DMS53 (cell line): ENCODE measurements around the gene AIRE.

Experiments used
- DNase-seq: peaks from one replicate; lab custom pipeline; 2025; lab: John Stamatoyannopoulos, UW

AIRE gene

GRCh38 chr21:44304877-44305293 is 19.2 kb downstream of the AIRE start:
- peak; percentile 64 for DNase-seq

- no peak for DNase-seq
Observed at GRCh38 chr21:44305691-44306090, 20.0 kb downstream of the AIRE start.

GRCh38 chr21:44306936-44307704 is 21.4 kb downstream of the AIRE start:
- no peak for DNase-seq

GRCh38 chr21:44310628-44311507 is 25.2 kb downstream of the AIRE start:
- DNase-seq: no peak

DNA sequence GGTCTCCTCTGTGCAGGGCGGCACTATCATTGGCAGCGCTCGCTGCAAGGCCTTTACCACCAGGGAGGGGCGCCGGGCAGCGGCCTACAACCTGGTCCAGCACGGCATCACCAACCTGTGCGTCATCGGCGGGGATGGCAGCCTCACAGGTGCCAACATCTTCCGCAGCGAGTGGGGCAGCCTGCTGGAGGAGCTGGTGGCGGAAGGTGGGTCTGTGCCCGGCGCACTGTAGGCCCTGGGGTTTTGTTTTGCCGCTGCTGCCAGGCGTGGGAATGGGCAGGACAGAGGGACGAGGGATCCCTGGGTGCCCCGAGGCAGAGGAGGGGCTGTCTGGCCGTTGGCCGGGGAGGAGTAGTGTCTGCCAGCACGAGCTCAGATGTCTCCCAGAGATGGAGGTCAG is 26.4 kb downstream of the AIRE start:
- DNase-seq: no peak

DNA sequence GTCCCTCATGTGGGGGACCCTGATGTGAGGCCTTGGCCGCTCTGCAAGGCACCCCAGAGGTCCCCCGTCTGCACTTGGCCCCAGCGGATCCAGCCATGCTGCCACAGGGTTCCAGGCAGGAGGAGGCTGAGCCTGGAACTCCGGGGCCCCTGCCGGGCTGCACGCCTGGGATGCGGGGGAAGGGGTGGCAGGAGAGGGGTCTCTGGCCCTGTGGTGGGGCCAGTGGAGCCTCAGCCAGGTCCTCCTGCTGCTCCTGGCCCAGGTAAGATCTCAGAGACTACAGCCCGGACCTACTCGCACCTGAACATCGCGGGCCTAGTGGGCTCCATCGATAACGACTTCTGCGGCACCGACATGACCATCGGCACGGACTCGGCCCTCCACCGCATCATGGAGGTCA is 27.0 kb downstream of the AIRE start:
- no peak for DNase-seq

- DNase-seq: no peak
Observed at GRCh38 chr21:44313451-44313850, 27.8 kb downstream of the AIRE start.

- no peak for DNase-seq
Observed at GRCh38 chr21:44314128-44314527, 28.5 kb downstream of the AIRE start.

DNA sequence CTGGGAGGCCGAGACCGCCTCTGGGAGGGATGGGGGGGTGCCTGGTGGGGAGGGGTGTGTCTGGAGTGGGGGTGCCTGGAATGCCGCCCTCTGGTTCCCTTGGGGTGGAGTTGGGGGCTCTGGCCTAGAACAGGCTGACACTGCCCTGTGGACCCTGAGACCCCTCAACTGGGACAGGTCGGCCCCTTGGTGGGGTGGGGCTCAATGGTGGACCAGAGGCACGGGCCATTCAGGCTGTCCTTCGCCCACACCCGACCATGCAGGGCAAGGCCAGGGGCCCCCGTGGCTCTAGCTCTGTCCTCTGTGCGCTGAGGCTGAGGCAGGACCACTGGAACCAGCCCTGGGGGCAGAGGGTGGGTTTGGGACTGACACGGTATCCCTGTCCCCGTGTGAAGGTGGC is 28.9 kb downstream of the AIRE start:
- no peak for DNase-seq

- DNase-seq: no peak
Observed at GRCh38 chr21:44315691-44316203, 30.1 kb downstream of the AIRE start.

DNA sequence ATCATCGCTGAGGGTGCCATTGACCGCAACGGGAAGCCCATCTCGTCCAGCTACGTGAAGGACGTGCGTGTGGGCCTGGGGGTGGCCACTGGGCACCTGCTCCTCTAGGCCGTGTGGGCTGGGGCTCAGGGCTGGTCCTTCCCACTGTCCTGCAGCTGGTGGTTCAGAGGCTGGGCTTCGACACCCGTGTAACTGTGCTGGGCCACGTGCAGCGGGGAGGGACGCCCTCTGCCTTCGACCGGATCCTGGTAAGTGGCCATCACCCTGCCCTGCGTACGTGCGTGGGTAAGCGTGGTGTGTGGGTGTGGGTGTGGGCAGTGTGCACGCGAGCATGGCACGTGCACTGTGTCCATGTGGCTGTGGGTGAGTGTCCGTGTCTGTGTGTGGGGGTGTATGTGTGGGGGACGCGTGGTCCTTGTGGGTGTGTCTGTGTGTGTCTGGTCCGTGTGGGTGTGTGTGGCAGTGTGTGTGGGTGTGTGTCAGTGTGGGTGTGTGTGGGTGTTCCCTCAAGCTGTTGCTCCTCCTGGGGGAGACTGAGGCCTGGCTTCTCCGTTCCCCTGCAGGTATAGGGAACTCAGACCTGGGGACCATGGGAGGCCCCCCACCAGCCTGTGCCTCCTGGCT is 30.7 kb downstream of the AIRE start:
- no peak for DNase-seq

DNA sequence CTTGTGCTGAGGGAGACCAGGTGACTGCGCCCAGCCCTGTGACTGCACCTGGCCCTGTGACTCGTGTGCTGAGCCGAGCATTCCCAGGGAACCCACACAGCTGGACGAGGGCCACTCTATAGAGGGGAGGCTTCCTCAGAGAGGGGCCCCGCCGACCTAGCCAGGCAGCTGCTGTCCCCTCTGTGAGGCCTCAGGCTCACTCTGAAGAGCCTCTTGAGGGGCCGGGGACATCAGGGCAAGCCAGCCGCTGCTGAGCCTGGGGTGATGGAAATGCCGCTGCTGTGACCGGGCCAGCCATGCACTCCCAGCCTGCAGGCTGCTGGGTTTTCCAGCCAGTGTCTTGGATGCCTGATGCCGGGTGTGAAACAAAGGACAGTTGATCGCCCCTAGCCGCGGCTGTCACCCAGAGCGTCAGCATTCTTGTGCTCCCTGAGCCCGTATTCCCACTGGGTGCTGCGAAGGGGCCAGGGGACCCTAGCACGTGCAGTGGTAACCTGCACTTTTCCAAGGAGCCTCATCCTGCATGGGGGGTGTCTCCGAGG is 31.6 kb downstream of the AIRE start:
- DNase-seq: no peak

- DNase-seq: no peak
Observed at GRCh38 chr21:44317871-44318270, 32.2 kb downstream of the AIRE start.

DNA sequence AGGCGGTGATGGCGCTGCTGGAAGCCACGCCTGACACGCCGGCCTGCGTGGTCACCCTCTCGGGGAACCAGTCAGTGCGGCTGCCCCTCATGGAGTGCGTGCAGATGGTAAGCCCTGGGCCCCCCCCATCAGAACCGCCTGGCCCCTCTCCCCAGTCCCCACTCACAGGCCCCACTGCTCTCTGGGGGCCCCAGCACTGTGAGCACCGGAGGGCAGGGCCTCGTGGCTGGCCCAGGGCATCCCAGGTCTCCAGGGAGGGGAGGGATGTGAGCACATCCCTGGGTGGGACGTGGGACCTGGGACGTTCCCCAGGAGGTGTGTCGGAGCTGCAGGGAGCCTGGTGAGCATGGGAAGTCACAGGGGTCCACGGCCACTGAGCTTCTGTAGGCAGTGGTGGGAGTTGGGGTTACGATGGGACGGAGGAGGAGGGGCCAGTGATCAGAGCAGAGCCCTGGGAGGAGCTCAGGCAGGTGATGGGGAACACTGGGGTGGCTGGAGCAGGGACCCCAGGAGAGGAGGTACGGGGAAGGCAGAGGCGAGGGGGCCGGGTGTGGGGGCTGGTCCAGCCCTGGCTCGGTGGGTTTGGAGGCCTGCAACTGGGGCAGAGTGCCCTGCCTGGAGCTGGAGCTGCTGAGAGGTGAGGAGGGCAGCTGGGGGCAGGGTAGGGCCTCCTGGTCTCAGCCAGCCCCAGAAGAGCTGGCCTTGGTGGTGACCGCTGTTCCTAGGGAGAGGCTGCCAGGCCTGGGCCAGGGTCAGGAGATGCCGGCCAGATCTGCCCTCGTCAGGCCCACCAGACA is 33.0 kb downstream of the AIRE start:
- no peak for DNase-seq

DNA sequence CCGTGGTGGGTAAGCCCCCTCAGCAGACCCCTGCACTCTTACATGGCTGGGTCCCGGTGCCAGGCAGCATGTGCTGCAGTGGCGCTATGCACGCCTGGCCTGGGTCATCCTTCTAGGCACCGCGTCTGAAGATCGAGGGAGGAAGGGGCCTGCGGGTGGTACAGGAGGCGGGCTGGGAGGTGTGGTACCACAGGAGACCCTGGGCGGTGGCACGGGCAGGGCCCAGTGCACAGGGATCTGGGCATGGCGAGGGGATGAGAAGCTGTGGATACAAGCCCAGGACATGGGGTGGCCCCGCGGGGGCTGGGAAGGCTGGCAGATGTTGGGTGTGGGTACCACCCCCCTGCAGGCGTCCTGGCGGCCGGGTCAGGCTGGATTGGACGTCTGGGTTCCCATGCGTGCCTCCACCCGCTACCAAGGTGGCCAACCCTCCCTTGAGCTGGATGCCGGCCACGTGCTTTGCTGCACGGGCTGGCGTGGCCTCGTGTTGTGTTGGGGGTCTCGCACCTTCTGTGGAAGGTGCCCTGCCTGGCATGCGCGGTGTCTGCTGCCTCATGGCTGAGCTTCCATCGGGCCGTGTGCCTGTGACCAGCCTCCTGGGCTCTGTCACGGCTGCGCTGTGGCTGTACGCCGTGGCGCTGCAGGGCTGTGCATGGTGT is 33.9 kb downstream of the AIRE start:
- no peak for DNase-seq

DNA sequence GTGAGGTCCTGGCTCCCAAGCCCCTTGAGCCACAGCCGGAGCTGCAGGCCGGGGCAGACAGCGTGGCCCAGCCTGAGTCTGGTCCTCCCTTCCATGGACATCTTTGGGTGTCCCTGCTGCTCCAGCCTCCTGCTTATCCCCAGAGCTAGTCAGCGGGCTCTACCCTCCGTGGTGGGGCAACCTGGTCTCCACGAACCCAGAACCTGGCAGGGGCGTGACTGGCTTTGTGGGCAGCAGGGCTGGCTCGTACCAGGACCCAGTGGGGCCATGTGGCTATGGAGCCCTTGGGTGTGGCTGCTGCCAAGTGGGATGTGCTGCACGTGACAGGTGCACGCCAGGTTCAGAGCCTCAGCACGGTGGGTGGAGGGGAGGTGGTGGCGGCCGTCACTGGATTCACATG is 35.2 kb downstream of the AIRE start:
- no peak for DNase-seq

GRCh38 chr21:44321846-44322450 is 36.3 kb downstream of the AIRE start:
- no peak for DNase-seq

DNA sequence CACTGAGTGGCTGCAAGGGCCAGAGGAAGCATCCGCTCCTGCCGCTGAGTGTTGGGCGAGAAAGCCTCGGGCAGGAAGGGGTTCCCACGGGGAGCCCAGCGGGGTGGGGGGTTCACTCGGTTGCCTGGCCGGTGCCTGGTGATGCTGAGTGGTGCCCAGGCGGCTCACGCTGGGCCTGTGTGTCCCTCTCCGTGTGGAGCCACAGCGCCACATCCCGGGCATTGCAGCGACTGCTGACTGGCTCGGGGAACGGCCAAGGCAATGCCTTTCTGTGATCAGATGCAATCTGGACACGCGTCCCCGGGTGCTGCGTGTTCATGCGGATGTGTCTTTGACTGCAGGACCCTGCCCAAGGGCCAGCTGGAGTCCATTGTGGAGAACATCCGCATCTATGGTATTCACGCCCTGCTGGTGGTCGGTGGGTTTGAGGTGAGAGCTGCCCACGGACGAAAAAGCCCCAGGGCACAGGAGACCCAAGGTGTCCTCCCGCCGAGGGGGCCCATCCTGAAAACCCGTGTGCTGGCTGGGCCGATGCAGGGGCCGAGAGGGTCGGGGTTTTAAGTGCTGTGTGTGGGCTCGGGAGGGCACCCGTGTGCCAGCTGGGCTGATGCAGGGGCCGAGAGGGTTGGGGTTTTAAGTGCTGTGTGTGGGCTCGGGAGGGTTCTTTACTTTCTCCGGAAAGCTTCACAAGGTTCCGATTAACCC is 37.1 kb downstream of the AIRE start:
- DNase-seq: no peak

- DNase-seq: no peak
Observed at GRCh38 chr21:44323591-44323990, 37.9 kb downstream of the AIRE start.
